ENCODE data around the gene FAM221B.

FAM221B gene

GRCh38 chr9:35847792-35848572 is 19.4 kb upstream of the FAM221B start:
- DNase-seq (ENCODE audit: low read depth) = peak; percentile 82

GRCh38 chr9:35845824-35846771 is 17.6 kb upstream of the FAM221B start:
- DNase-seq (ENCODE audit: low read depth) = no peak

- DNase-seq (ENCODE audit: low read depth) = peak; percentile 95
These were observed 16.2 kb upstream of the FAM221B start for GRCh38 chr9:35844628-35845270.

GRCh38 chr9:35842795-35843194 is 14.3 kb upstream of the FAM221B start:
- DNase-seq (ENCODE audit: low read depth) = no peak

- DNase-seq (ENCODE audit: low read depth) = no peak
These were observed 13.7 kb upstream of the FAM221B start for GRCh38 chr9:35842020-35842745.

- no peak for DNase-seq (ENCODE audit: low read depth)
These were observed 13.0 kb upstream of the FAM221B start for GRCh38 chr9:35841645-35841900.

- no peak for DNase-seq (ENCODE audit: low read depth)
These were observed 12.5 kb upstream of the FAM221B start for GRCh38 chr9:35840881-35841644.

GRCh38 chr9:35839926-35840325 is 11.4 kb upstream of the FAM221B start:
- no peak for DNase-seq (ENCODE audit: low read depth)

- DNase-seq (ENCODE audit: low read depth) = no peak
These were observed 8.1 kb upstream of the FAM221B start for GRCh38 chr9:35836595-35836994.

GRCh38 chr9:35835766-35836165 is 7.2 kb upstream of the FAM221B start:
- no peak for DNase-seq (ENCODE audit: low read depth)

GRCh38 chr9:35835216-35835632 is 6.7 kb upstream of the FAM221B start:
- DNase-seq (ENCODE audit: low read depth) = no peak

GRCh38 chr9:35834260-35835215 is 6.0 kb upstream of the FAM221B start:
- DNase-seq (ENCODE audit: low read depth) = no peak

GRCh38 chr9:35832814-35833213 is 4.3 kb upstream of the FAM221B start:
- no peak for DNase-seq (ENCODE audit: low read depth)

- no peak for DNase-seq (ENCODE audit: low read depth)
These were observed 2.5 kb upstream of the FAM221B start for GRCh38 chr9:35831040-35831439.

- DNase-seq (ENCODE audit: low read depth) = no peak
These were observed 1.2 kb upstream of the FAM221B start for GRCh38 chr9:35829764-35830096.

GRCh38 chr9:35829084-35829763 is 692 bp upstream of the FAM221B start, which contains the start of gene TMEM8B:
TMEM8B (plus strand) TSS chr9:35829228; CDS start chr9:35829448, 220 bp downstream.
- DNase-seq (ENCODE audit: low read depth) = peak; percentile 89

GRCh38 chr9:35827486-35827885 is 1.0 kb downstream of the FAM221B start:
- DNase-seq (ENCODE audit: low read depth) = peak; percentile 74

GRCh38 chr9:35826071-35826701 is 2.3 kb downstream of the FAM221B start:
- DNase-seq (ENCODE audit: low read depth) = peak; percentile 47

- DNase-seq (ENCODE audit: low read depth) = no peak
These were observed 5.6 kb downstream of the FAM221B start for GRCh38 chr9:35822926-35823325.

Data from stromal cell of bone marrow (primary cell).